Loucy (cell line): ENCODE measurements around the gene TMEM208.
A peak's percentile ranks its signal among the peaks of the same experiment; 100 is the strongest.

ENCODE experiments used
- H2AFZ ChIP-seq: fragments of 200-600 bp; sonication (generic); 2 replicates; pipeline ENCODE4 v1.6.0; 2016; ENCODE audit warnings: antibody characterized with exemption, mild to moderate bottlenecking, low read length, moderate library complexity
- H3F3A ChIP-seq: fragments of 200-600 bp; 2 replicates; pipeline ENCODE4 v1.6.0; 2016; ENCODE audit warnings: antibody characterized with exemption, low read depth, mild to moderate bottlenecking
- H3K27me3 ChIP-seq: fragments of 200-600 bp; sonication (generic); 2 replicates; pipeline ENCODE4 v1.6.1; 2014; ENCODE audit warnings: low read length, mild to moderate bottlenecking; ENCODE audit not compliant: insufficient read depth, poor library complexity, severe bottlenecking
- H3K36me3 ChIP-seq: fragments of 200-600 bp; sonication (generic); 2 replicates; pipeline ENCODE4 v1.6.1; 2016; ENCODE audit warnings: low read length; ENCODE audit not compliant: insufficient read depth
- H3K4me1 ChIP-seq: fragments of 200-600 bp; sonication (generic); 2 replicates; pipeline ENCODE4 v1.5.1; 2014; ENCODE audit warnings: low read length, mild to moderate bottlenecking; ENCODE audit not compliant: insufficient read depth, poor library complexity, severe bottlenecking
- H3K4me2 ChIP-seq: fragments of 200-600 bp; sonication (generic); 2 replicates; pipeline ENCODE4 v1.6.0; 2014; ENCODE audit warnings: antibody characterized with exemption, low read length, low read depth, mild to moderate bottlenecking; ENCODE audit not compliant: poor library complexity, severe bottlenecking
- H3K4me3 ChIP-seq: fragments of 200-600 bp; sonication (generic); 2 replicates; pipeline ENCODE4 v1.5.1; 2014; ENCODE audit warnings: low read length, mild to moderate bottlenecking, mixed read lengths; ENCODE audit not compliant: poor library complexity, severe bottlenecking
- H3K79me2 ChIP-seq: fragments of 200-600 bp; sonication (generic); 2 replicates; pipeline ENCODE4 v1.6.1; 2014; ENCODE audit warnings: low read length; ENCODE audit not compliant: insufficient read depth
- H3K9ac ChIP-seq: fragments of 200-600 bp; sonication (generic); 2 replicates; pipeline ENCODE4 v1.6.0; 2014; ENCODE audit warnings: mild to moderate bottlenecking, low read depth, low read length, moderate library complexity; ENCODE audit not compliant: poor library complexity, severe bottlenecking
- H3K9me2 ChIP-seq: fragments of 200-600 bp; sonication (generic); replicated peaks from 2 replicates; pipeline ENCODE4 v1.6.1; 2016; ENCODE audit warnings: low read depth, low read length, mixed read lengths
- H3K9me3 ChIP-seq: fragments of 200-600 bp; sonication (generic); 2 replicates; pipeline ENCODE4 v1.6.1; 2014; ENCODE audit warnings: mild to moderate bottlenecking, antibody characterized with exemption, low read length, low read depth; ENCODE audit not compliant: insufficient read depth
- H4K20me1 ChIP-seq: fragments of 200-600 bp; sonication (generic); 2 replicates; pipeline ENCODE4 v1.6.0; 2014; ENCODE audit warnings: antibody characterized with exemption, low read length, mild to moderate bottlenecking; ENCODE audit not compliant: insufficient read depth, poor library complexity, severe bottlenecking
- CTCF ChIP-seq: fragments of 200-600 bp; sonication (generic); conservative IDR thresholded peaks from 2 replicates; pipeline ENCODE4 v1.5.1; 2014; ENCODE audit warnings: mild to moderate bottlenecking, antibody characterized with exemption, low read length
- EZH2phosphoT487 ChIP-seq: fragments of 200-600 bp; IDR thresholded peaks from 2 replicates; pipeline ENCODE4 v1.6.1; 2018; ENCODE audit warnings: antibody characterized with exemption, mild to moderate bottlenecking, moderate library complexity, borderline replicate concordance

The TMEM208 gene

GRCh38 chr16:67191995-67192681 lies 34.8 kb upstream of the TMEM208 start, which contains the start of gene E2F4:
E2F4 (plus strand) TSS chr16:67192155; CDS start chr16:67192228, 73 bp downstream.
- peaks cover 50% of the 10 kb centered on the region for H3K79me2 ChIP-seq
- H3K27me3 ChIP-seq = no peaks in the 10 kb centered on the region
- TF ChIP-seq EZH2phosphoT487 (no peak), CTCF (no peak)
- no peaks in the 10 kb centered on the region for H3K9me3 ChIP-seq
- H2AFZ ChIP-seq = peak within 1 kb of the TSS; percentile 71
- H3F3A ChIP-seq = no peaks in the 10 kb centered on the region
- no peaks in the 10 kb centered on the region for H3K9me2 ChIP-seq
- H3K9ac ChIP-seq = peak within 1 kb of the TSS; percentile 94
- H4K20me1 ChIP-seq = peaks cover 32% of the 10 kb centered on the region
- H3K4me1 ChIP-seq = peaks cover 21% of the 10 kb centered on the region
- H3K4me3 ChIP-seq = peak within 1 kb of the TSS; percentile 98
- H3K36me3 ChIP-seq = peaks cover 28% of the 10 kb centered on the region; the same call in 1 of the 2 replicates
- H3K4me2 ChIP-seq = peak within 1 kb of the TSS; percentile 97

- H3K4me3 ChIP-seq = peak overlapping the region; percentile 98
- no peaks in the 10 kb centered on the region for H3K9me3 ChIP-seq
- peak overlapping the region; percentile 94 for H3K9ac ChIP-seq
- peaks cover 33% of the 10 kb centered on the region; the same call in 1 of the 2 replicates for H3K36me3 ChIP-seq
- H3K79me2 ChIP-seq = peaks cover 50% of the 10 kb centered on the region
- H3F3A ChIP-seq = no peaks in the 10 kb centered on the region
- H3K4me2 ChIP-seq = peak overlapping the region; percentile 97
- H4K20me1 ChIP-seq = peaks cover 32% of the 10 kb centered on the region
- H2AFZ ChIP-seq = no peak overlapping the region
- H3K9me2 ChIP-seq = no peaks in the 10 kb centered on the region
- H3K27me3 ChIP-seq = no peaks in the 10 kb centered on the region
- no peak for TF ChIP-seq EZH2phosphoT487
- TF ChIP-seq CTCF = no peak
- peaks cover 21% of the 10 kb centered on the region for H3K4me1 ChIP-seq
These were observed 34.1 kb upstream of the TMEM208 start for GRCh38 chr16:67192781-67193361.

GRCh38 chr16:67193536-67193935 lies 33.4 kb upstream of the TMEM208 start:
- Histone ChIP-seq H3K9ac (peak overlapping the region; percentile 94), H3K4me1 (peaks cover 21% of the 10 kb centered on the region)

More at GRCh38 chr16:67193536-67193935, 33.4 kb upstream of the TMEM208 start:
- H3K4me2 ChIP-seq = peak overlapping the region; percentile 97
- no peak overlapping the region for H2AFZ ChIP-seq
- no peaks in the 10 kb centered on the region for H3K9me2 ChIP-seq
- H3K79me2 ChIP-seq = peaks cover 50% of the 10 kb centered on the region
- peak overlapping the region; percentile 98 for H3K4me3 ChIP-seq
- peaks cover 33% of the 10 kb centered on the region; the same call in 1 of the 2 replicates for H3K36me3 ChIP-seq
- no peaks in the 10 kb centered on the region for H3K27me3 ChIP-seq
- no peaks in the 10 kb centered on the region for H3F3A ChIP-seq
- TF ChIP-seq CTCF (no peak), EZH2phosphoT487 (no peak)
- peaks cover 32% of the 10 kb centered on the region for H4K20me1 ChIP-seq
- no peaks in the 10 kb centered on the region for H3K9me3 ChIP-seq
